Sigmoid colon (tissue), 7 donors: ENCODE data around the gene CCNE1. TPM values are rescaled to one million over a fixed set of nuclear protein-coding genes. Genes with fewer than 3 reads are reported as not detected.

ENCODE experiments used
- DNase-seq: peaks from one replicate; pipeline ENCODE4 v3.0.0-alpha.2; 2019
- H3K27ac ChIP-seq, 4 donors: fragments of 200-600 bp; sonication (generic); one replicate each; pipeline ENCODE4 v1.5.1; 2016 to 2019; ENCODE audit warnings: mild to moderate bottlenecking in 1 of 4
- H3K27me3 ChIP-seq, 3 donors: fragments of 200-600 bp; sonication (generic); one replicate each; pipeline ENCODE4 v1.5.1; 2019; ENCODE audit warnings: mild to moderate bottlenecking in 1 of 3
- H3K36me3 ChIP-seq, 4 donors: fragments of 200-600 bp; sonication (generic); one replicate each; pipeline ENCODE4 v1.5.1; 2016 to 2019
- H3K4me1 ChIP-seq, 4 donors: fragments of 200-600 bp; sonication (generic); one replicate each; pipeline ENCODE4 v1.5.1; 2017 to 2019
- H3K4me3 ChIP-seq, 4 donors: fragments of 200-600 bp; sonication (generic); one replicate each; pipeline ENCODE4 v1.5.1; 2017 to 2019; ENCODE audit warnings: mild to moderate bottlenecking in 2 of 4, moderate library complexity in 1 of 4
- H3K9me3 ChIP-seq, 4 donors: fragments of 200-600 bp in 3 of 4; sonication (generic) in 3 of 4; one replicate each; pipeline versions ENCODE4 v1.5.1 to v1.6.1; 2013 to 2019
- CTCF ChIP-seq, 4 experiments: fragments of 450-650 bp in 3 of 4; fragments of 200-600 bp in 1 of 4; IDR thresholded peaks; one replicate each; pipeline ENCODE4 v1.5.1; 2016 to 2019; ENCODE audit warnings: antibody characterized with exemption in 4 of 4, mild to moderate bottlenecking in 3 of 4, moderate library complexity in 2 of 4
- EP300 ChIP-seq, 4 donors: sonication (generic); formaldehyde crosslinking; IDR thresholded peaks; one replicate each; pipeline ENCODE4 v1.6.1; 2017; ENCODE audit warnings: antibody characterized with exemption in 4 of 4
- POLR2A ChIP-seq, 2 donors: fragments of 450-650 bp; IDR thresholded peaks; one replicate each; pipeline ENCODE4 v1.6.1; 2016; ENCODE audit warnings: antibody characterized with exemption in 2 of 2, mild to moderate bottlenecking in 2 of 2, moderate library complexity in 2 of 2
- POLR2AphosphoS5 ChIP-seq, 4 donors: sonication (generic); formaldehyde crosslinking; IDR thresholded peaks; one replicate each; pipeline ENCODE4 v1.6.1; 2017; ENCODE audit warnings: antibody characterized with exemption in 4 of 4
- WGBS, 2 donors: extraction: QIAGEN DNeasy Blood & Tissue Kit; methylation state at CpG; one replicate each; pipeline ENCODE4 v1.1.7; 2013; 5-methylcytosine and 5-hydroxymethylcytosine counted together
- intact Hi-C: fragments of 100-400 bp; cut with DNase I; formaldehyde crosslinking; loops from one replicate; pipeline ENCODE4 v1.15.1; 2023
- polyA plus RNA-seq, 3 donors: library from polyadenylated mRNA; stranded (reverse); fragments of 200-250 nt; gene quantifications; one replicate each; pipeline ENCODE4 v1.2.3, GENCODE V29; 2013
- total RNA-seq, 4 donors: library from RNA; depleted of rRNA; stranded (reverse); fragments of >200 nt; gene quantifications; one replicate each; pipeline ENCODE4 v1.1.0, GENCODE V29; 2016
- donor health status: healthy with polysubstance abuse.
- donor health status: Bipolar disorder and iron deficiency.
- donor health status: healthy.

Gene CCNE1
- total and polyA plus RNA-seq, 7 donors = 2.3 to 13.8 (median 4.4) TPM

- 76 to 90% methylated on average over 3 of the region's 3 CpGs for WGBS, 2 donors
- H3K36me3 ChIP-seq = no peaks in the 10 kb centered on the region
- DNase-seq = no peak
- peaks cover 5 to 44% (median 24%) of the 10 kb centered on the region in 3 donors for H3K27me3 ChIP-seq
- intact Hi-C loops = no loop called here
- no peak overlapping the region for H3K27ac ChIP-seq
- H3K4me1 ChIP-seq = no peaks in the 10 kb centered on the region
- H3K4me3 ChIP-seq = no peak overlapping the region
- TF ChIP-seq POLR2AphosphoS5 (IDR thresholded peaks at IDR 0.05) = no peak
- TF ChIP-seq POLR2A (IDR thresholded peaks at IDR 0.05) = no peak
- H3K9me3 ChIP-seq = no peaks in the 10 kb centered on the region
Measured at GRCh38 chr19:29860492-29860891, 48.7 kb downstream of the CCNE1 start.

- Histone ChIP-seq H3K4me1 (no peaks in the 10 kb centered on the region), H3K36me3 (no peaks in the 10 kb centered on the region), H3K27ac (no peak overlapping the region), H3K4me3 (no peak overlapping the region), H3K9me3 (no peaks in the 10 kb centered on the region), H3K27me3 (peaks cover 5 to 44% (median 24%) of the 10 kb centered on the region in 3 donors)
- intact Hi-C loops = no loop called here
- TF ChIP-seq CTCF (IDR thresholded peaks at IDR 0.05) (no peak), POLR2AphosphoS5 (IDR thresholded peaks at IDR 0.05) (no peak), POLR2A (IDR thresholded peaks at IDR 0.05) (no peak), EP300 (IDR thresholded peaks at IDR 0.05) (no peak)
- 72 to 86% methylated on average over 7 of the region's 7 CpGs for WGBS, 2 donors
- no peak for DNase-seq
Measured at GRCh38 chr19:29861574-29861973, 49.8 kb downstream of the CCNE1 start.

- WGBS, 2 donors = 58 to 66% methylated on average over 5 of the region's 5 CpGs
- Histone ChIP-seq H3K36me3 (no peaks in the 10 kb centered on the region), H3K4me1 (no peaks in the 10 kb centered on the region), H3K4me3 (no peak overlapping the region), H3K27ac (no peak overlapping the region), H3K27me3 (peaks cover 0 to 42% (median 15%) of the 10 kb centered on the region in 3 donors), H3K9me3 (peaks cover 0 to 2% (median 0%) of the 10 kb centered on the region in 4 donors)
- TF ChIP-seq POLR2AphosphoS5 (IDR thresholded peaks at IDR 0.05) (no peak), CTCF (IDR thresholded peaks at IDR 0.05) (no peak), POLR2A (IDR thresholded peaks at IDR 0.05) (no peak), EP300 (IDR thresholded peaks at IDR 0.05) (no peak)
- intact Hi-C loops = no loop called here
- no peak for DNase-seq
Measured at GRCh38 chr19:29866011-29866410, 54.2 kb downstream of the CCNE1 start.

GRCh38 chr19:29867984-29868383 is 56.2 kb downstream of the CCNE1 start:
- Histone ChIP-seq H3K4me3 (no peak overlapping the region), H3K27me3 (peaks cover 2 to 43% (median 11%) of the 10 kb centered on the region in 3 donors), H3K4me1 (peaks cover 0 to 9% (median 4%) of the 10 kb centered on the region in 4 donors), H3K27ac (no peak overlapping the region), H3K36me3 (no peaks in the 10 kb centered on the region), H3K9me3 (peaks cover 0 to 2% (median 0%) of the 10 kb centered on the region in 4 donors)
- DNase-seq = no peak
- intact Hi-C loops = no loop called here
- TF ChIP-seq CTCF (IDR thresholded peaks at IDR 0.05) (no peak), POLR2AphosphoS5 (IDR thresholded peaks at IDR 0.05) (no peak), POLR2A (IDR thresholded peaks at IDR 0.05) (no peak), EP300 (IDR thresholded peaks at IDR 0.05) (no peak)
- 85 to 94% methylated on average over 1 of the region's 1 CpG for WGBS, 2 donors

GRCh38 chr19:29871143-29871542 is 59.4 kb downstream of the CCNE1 start:
- DNase-seq = no peak
- no peaks in the 10 kb centered on the region for H3K36me3 ChIP-seq
- peaks cover 0 to 2% (median 0%) of the 10 kb centered on the region in 4 donors for H3K9me3 ChIP-seq
- no peak overlapping the region for H3K27ac ChIP-seq
- intact Hi-C loops = no loop called here
- peaks cover 10 to 43% (median 18%) of the 10 kb centered on the region in 3 donors for H3K27me3 ChIP-seq
- H3K4me1 ChIP-seq = peaks cover 0 to 36% (median 23%) of the 10 kb centered on the region in 4 donors
- 15 to 47% methylated on average over 2 of the region's 2 CpGs for WGBS, 2 donors
- no peak for TF ChIP-seq POLR2A (IDR thresholded peaks at IDR 0.05)
- no peak for TF ChIP-seq CTCF (IDR thresholded peaks at IDR 0.05)
- TF ChIP-seq POLR2AphosphoS5 (IDR thresholded peaks at IDR 0.05) = no peak
- no peak for TF ChIP-seq EP300 (IDR thresholded peaks at IDR 0.05)
- H3K4me3 ChIP-seq = no peak overlapping the region
